ENCODE results near the gene RIN3. TPM values are rescaled to one million over a fixed set of nuclear protein-coding genes. Genes with fewer than 3 reads are reported as not detected.
A peak's percentile ranks its signal among the peaks of the same experiment; 100 is the strongest.

RIN3 gene
- total and polyA plus RNA-seq, 8 donors = 13.8 to 54.8 (median 18.0) TPM

DNA sequence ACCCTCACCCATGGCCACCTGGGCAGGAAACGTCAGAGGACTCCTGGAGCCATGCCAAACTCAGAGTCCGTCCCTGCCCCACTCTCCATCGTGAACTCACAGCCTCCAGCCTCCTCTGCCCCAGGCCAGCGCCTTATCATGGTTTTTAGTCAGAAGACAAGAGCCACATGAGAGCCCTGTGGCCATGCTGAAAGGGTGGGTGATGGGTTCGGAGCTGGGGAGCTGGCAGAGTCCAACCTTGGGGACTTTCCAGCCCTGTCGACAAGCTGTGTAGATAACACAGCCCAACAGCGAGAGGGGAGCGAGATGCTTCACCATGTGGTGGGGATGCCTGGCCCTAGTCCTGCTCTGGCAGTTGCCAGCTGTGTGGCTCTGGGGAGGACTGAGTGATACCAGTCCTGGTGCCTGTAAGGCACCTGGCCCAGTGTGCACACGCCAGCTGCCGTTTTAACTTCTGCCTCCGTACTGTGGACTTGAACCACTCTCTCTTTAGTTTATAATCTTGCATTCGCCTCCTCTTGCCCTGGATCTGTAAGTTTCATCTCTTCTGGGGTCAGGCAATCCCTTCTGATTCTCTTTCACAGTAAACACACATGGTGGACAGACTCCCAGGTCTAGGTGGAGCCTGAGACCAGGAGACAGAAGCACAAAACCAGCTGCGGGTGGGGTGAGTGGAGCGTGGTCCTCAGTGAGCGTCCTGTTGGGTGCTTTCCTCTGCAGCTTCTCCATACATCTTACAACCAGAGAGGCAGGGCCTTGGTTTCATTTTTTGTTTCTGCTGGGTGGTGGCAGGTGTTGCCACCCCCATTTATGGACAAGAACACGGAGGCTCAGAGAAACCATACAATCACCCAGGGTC lies 55.3 kb downstream of the RIN3 start:
- DNase-seq (peak in 1 of 4 donors; percentile 34), ATAC-seq (no peak)
- peaks cover 0 to 7% of the 10 kb centered on the region in 2 donors for H3K9me3 ChIP-seq
- H3K36me3 ChIP-seq = peaks cover 0 to 31% of the 10 kb centered on the region in 2 donors
- peaks cover 0 to 15% of the 10 kb centered on the region in 2 donors for H3K4me1 ChIP-seq
- H3K27ac ChIP-seq = peak overlapping the region in 1 of 2 donors; percentile 41
- no peak overlapping the region for H3K4me3 ChIP-seq
- no peaks in the 10 kb centered on the region for H3K27me3 ChIP-seq
- intact Hi-C loops (cut with DNase I) = no loop called here
- TF ChIP-seq, protein P1, sequence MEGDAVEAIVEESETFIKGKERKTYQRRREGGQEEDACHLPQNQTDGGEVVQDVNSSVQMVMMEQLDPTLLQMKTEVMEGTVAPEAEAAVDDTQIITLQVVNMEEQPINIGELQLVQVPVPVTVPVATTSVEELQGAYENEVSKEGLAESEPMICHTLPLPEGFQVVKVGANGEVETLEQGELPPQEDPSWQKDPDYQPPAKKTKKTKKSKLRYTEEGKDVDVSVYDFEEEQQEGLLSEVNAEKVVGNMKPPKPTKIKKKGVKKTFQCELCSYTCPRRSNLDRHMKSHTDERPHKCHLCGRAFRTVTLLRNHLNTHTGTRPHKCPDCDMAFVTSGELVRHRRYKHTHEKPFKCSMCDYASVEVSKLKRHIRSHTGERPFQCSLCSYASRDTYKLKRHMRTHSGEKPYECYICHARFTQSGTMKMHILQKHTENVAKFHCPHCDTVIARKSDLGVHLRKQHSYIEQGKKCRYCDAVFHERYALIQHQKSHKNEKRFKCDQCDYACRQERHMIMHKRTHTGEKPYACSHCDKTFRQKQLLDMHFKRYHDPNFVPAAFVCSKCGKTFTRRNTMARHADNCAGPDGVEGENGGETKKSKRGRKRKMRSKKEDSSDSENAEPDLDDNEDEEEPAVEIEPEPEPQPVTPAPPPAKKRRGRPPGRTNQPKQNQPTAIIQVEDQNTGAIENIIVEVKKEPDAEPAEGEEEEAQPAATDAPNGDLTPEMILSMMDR (IDR thresholded peaks at IDR 0.05) = no peak

DNA sequence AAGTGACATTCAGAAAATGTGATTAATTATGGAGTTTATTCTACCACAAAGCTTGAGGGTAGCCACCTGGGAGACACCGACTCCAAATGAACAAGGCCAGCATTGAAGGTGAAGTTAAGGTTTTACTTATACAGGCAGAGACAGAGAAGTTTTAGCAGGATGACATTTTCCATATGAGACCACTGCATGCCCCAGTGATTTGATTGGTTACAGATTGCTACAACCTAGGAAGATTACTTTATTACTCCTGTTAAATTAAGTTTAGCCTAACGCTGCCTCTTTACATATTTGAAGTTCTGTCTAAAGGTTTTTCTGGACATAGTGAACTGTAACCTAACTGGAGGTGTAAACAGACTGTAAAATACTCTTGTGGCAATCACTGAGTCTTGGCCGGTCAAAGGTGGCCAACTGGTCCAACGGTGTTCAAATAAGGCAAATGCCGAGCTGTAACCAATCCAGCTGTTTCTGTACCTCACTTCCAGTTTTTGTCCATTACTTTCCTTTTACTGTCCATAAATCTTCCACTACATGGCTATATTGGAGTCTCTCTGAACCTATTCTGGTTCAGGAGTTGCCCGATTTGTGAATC lies 57.2 kb downstream of the RIN3 start:
- TF ChIP-seq, protein P1 (IDR thresholded peaks at IDR 0.05) = no peak
- intact Hi-C loops (cut with DNase I) = no loop called here
- DNase-seq (no peak), ATAC-seq (no peak)
- Histone ChIP-seq H3K4me1 (no peaks in the 10 kb centered on the region), H3K36me3 (peaks cover 0 to 33% of the 10 kb centered on the region in 2 donors), H3K27me3 (no peaks in the 10 kb centered on the region), H3K4me3 (no peak overlapping the region), H3K9me3 (peaks cover 0 to 7% of the 10 kb centered on the region in 2 donors), H3K27ac (no peak overlapping the region)

DNA sequence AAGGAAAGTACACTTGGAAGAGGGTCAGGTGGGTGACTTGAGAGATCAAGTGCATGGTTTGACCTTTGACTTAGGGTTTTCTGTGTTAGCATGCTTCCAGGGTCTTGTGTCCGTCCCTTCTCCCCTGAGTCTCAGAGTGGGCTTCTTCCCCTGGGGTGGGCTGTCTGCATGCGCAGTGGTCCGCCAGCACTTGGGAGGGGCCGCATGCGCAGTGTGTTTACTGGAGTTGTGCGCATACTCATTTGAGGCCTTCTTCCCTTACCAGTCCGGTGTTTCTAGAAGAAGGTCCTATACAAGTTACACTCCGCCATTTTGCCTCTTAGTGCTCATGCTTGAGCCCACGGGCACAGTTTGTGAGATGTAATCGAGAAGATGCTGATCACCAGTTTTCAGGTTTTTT lies 58.5 kb downstream of the RIN3 start:
- TF ChIP-seq, protein P1 (IDR thresholded peaks at IDR 0.05) = no peak
- DNase-seq (no peak), ATAC-seq (no peak)
- H3K27me3 ChIP-seq = no peaks in the 10 kb centered on the region
- no peaks in the 10 kb centered on the region for H3K4me1 ChIP-seq
- H3K4me3 ChIP-seq = no peak overlapping the region
- peaks cover 0 to 5% of the 10 kb centered on the region in 2 donors for H3K9me3 ChIP-seq
- no peak overlapping the region for H3K27ac ChIP-seq
- H3K36me3 ChIP-seq = peaks cover 0 to 32% of the 10 kb centered on the region in 2 donors
- intact Hi-C loops (cut with DNase I) = no loop called here

DNA sequence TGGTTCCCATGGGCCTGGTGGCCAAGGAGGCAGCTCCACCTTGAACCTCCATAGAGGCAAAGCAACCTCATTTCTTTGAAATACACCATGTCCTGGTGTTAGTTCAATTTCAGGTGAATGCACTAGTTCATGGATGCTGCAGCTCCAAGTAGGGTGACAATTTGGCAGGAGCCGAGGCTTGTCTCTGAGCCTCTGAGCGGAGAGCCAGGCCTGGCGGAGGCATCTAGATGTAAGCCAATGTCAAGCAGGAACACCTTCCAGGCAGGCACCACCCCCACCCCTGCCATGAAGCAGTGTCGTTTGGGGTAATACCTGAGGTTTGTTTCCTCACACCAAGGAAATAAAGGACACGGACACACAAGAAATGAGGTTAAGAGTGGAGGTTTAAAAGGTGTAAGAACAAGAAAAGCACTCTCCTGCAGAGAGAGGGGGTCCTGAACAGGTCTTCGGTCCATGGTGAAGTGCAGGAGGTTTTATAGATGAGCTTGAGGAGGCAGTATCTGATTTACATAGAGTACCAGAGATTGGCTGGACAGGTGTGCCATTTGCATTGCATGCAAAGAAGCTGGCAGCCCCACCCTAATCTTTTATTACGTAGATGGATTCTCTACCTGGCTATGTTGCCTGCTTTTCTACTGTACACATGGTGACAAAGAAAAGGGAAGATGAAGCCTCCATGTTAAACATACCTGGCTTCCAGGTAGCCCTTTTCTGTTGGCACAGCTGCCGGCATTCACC lies 60.3 kb downstream of the RIN3 start:
- intact Hi-C loops (cut with DNase I) = no loop called here
- peaks cover 0 to 42% of the 10 kb centered on the region in 2 donors for H3K36me3 ChIP-seq
- ATAC-seq = no peak

More for the DNA sequence above, 60.3 kb downstream of the RIN3 start:
- no peaks in the 10 kb centered on the region for H3K9me3 ChIP-seq
- no peaks in the 10 kb centered on the region for H3K4me1 ChIP-seq
- no peaks in the 10 kb centered on the region for H3K27me3 ChIP-seq
- H3K27ac ChIP-seq = no peak overlapping the region
- no peak for DNase-seq
- TF ChIP-seq, protein P1 (IDR thresholded peaks at IDR 0.05) = no peak
- H3K4me3 ChIP-seq = no peak overlapping the region
